ENCODE data around the gene NPHP4.

DNA sequence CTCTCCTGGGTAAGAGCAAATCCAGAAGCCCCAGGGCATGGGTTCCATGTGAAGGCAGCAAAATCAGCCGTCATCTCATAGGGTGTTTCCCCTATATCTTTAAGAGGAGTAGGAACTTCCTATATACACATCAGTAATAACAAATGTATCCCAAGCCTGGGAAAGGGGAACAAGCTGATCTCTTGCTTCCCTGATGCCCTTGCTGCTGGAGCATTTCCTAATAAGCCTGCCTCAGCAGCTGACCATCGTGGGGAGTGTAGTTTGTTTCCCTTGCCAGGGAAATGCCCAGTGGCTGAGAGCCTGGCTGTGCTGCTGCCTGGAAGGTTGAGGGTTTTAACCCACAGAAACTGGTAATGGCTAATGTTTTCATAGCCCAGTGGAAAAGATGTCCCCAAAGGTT, 177.0 kb downstream of the NPHP4 start:
- TF ChIP-seq GATA2 (IDR thresholded peaks at IDR 0.05; ENCODE audit: insufficient read depth, insufficient read length, low read depth, low read length) (no peak), EZH2 (IDR thresholded peaks at IDR 0.05; ENCODE audit: borderline replicate concordance, low read depth, low read length, severe bottlenecking) (no peak), POLR2AphosphoS5 (IDR thresholded peaks at IDR 0.05; ENCODE audit: insufficient read depth, low read depth, low read length) (no peak), FOS (IDR thresholded peaks at IDR 0.05; ENCODE audit: borderline replicate concordance, insufficient read depth, low read length) (no peak)
- TF ChIP-seq, protein P1, sequence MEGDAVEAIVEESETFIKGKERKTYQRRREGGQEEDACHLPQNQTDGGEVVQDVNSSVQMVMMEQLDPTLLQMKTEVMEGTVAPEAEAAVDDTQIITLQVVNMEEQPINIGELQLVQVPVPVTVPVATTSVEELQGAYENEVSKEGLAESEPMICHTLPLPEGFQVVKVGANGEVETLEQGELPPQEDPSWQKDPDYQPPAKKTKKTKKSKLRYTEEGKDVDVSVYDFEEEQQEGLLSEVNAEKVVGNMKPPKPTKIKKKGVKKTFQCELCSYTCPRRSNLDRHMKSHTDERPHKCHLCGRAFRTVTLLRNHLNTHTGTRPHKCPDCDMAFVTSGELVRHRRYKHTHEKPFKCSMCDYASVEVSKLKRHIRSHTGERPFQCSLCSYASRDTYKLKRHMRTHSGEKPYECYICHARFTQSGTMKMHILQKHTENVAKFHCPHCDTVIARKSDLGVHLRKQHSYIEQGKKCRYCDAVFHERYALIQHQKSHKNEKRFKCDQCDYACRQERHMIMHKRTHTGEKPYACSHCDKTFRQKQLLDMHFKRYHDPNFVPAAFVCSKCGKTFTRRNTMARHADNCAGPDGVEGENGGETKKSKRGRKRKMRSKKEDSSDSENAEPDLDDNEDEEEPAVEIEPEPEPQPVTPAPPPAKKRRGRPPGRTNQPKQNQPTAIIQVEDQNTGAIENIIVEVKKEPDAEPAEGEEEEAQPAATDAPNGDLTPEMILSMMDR (IDR thresholded peaks at IDR 0.05; ENCODE audit: extremely low read depth in 1 of 2, insufficient read depth in 1 of 2, low read depth in 1 of 2, low read length in 2 of 2) = no peak

Measured in endothelial cell of umbilical vein (primary cell).